Adipose tissue (tissue), 3 donors: ENCODE results near the gene ZSCAN20. TPM values are rescaled to one million over a fixed set of nuclear protein-coding genes. Genes with fewer than 3 reads are reported as not detected.

Source experiments
- H3K27ac ChIP-seq: one replicate; pipeline ENCODE4 v1.5.1; 2013; ENCODE audit warnings: low read depth, low read length
- WGBS, 3 donors: extraction: QIAGEN DNeasy Blood & Tissue Kit; methylation state at CpG; one replicate each; pipeline ENCODE4 v1.1.7; 2013; 5-methylcytosine and 5-hydroxymethylcytosine counted together
- polyA plus RNA-seq, 3 donors: library from polyadenylated mRNA; stranded (reverse); fragments of 200-250 nt; gene quantifications; one replicate each; pipeline ENCODE4 v1.2.3, GENCODE V29; 2013
- donor health status: healthy with polysubstance abuse.
- donor health status: Bipolar disorder and iron deficiency.
- donor health status: healthy.

Gene ZSCAN20
- polyA plus RNA-seq, 3 donors, result 0.52 to 2.0 (median 0.64) TPM

- 73 to 85% (median 81%) methylated on average over 8 of the region's 8 CpGs for WGBS, 3 donors
- no peak overlapping the region for H3K27ac ChIP-seq
These were observed 42.7 kb downstream of the ZSCAN20 start for GRCh38 chr1:33515112-33515511.

DNA sequence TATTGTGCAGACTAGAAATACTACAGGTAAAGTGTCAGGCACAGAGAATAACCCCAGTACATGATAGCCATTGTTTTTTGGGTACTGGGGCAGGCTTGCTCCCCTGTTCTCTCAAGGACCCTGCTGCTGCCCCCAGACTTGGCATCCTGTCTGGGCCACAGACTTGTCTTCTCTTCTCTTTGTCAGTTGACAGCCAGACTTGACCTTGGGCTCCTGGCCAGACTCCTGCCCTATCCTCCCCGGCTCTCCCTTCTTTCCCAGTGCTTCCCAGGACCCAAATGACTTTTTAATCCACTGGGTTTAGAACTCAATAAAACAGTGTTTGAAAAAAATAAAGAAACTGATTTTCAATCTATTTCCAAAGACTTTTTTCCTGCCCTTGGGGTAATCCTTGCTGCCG is 43.2 kb downstream of the ZSCAN20 start:
- WGBS, 3 donors, result 65 to 77% (median 71%) methylated on average over 2 of the region's 2 CpGs
- no peak overlapping the region for H3K27ac ChIP-seq

DNA sequence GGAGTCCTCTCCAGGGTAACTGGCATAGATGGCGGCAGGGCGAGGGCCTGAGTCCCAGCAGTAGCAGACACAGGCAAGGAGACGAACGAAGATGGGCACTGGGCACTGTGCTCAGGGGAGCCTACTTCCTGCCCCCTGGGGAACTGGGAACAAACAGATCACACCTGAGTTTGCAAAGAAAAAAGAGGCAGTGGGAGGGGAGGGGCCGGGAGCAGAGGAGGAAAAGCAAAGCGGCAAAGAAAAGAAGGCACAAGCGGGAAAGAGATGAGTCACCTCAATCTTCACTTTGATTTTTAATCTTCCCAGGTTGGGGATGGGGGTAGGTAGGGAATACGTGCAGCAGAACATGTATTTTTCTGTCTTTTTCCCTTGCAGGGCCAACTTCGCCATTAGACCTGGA is 44.0 kb downstream of the ZSCAN20 start:
- 85 to 91% (median 89%) methylated on average over 9 of the region's 9 CpGs for WGBS, 3 donors
- H3K27ac ChIP-seq, result no peak overlapping the region

DNA sequence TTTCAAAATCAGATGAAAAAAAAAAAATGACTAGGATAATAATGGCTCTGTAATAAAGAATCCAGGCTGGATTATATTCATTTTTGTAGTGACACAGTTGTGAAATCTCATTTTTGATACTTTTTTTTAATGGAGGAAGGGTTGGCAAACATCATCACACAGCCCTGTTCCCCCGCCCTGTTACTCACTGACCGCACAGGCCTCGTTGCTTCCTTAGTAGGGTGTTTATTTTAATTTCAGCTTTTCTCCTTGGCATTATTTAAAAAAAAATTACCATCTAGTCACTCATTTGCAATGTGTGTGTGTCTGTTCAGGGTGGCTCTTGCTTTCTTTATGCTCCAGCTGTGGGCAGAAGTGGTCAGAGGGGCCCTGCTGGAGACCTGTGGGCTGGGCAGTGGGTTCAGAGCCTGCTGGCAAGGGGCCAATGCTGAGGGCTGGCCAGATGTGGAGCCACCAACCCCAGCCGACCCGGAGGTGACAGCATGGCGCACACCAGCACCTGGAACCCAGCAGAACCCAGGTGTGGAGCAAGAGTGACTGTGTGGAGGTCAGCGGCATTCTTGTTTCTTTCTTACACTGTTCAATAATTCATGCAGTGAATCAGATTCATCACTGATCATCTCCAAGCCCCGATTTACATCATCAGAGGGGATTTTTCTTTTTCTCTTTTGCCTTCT is 44.6 kb downstream of the ZSCAN20 start:
- WGBS, 3 donors, result 77 to 89% (median 86%) methylated on average over 8 of the region's 8 CpGs
- H3K27ac ChIP-seq, result no peak overlapping the region

GRCh38 chr1:33517596-33518250 is 45.3 kb downstream of the ZSCAN20 start:
- 79 to 83% (median 80%) methylated on average over 12 of the region's 12 CpGs for WGBS, 3 donors
- H3K27ac ChIP-seq, result no peak overlapping the region

DNA sequence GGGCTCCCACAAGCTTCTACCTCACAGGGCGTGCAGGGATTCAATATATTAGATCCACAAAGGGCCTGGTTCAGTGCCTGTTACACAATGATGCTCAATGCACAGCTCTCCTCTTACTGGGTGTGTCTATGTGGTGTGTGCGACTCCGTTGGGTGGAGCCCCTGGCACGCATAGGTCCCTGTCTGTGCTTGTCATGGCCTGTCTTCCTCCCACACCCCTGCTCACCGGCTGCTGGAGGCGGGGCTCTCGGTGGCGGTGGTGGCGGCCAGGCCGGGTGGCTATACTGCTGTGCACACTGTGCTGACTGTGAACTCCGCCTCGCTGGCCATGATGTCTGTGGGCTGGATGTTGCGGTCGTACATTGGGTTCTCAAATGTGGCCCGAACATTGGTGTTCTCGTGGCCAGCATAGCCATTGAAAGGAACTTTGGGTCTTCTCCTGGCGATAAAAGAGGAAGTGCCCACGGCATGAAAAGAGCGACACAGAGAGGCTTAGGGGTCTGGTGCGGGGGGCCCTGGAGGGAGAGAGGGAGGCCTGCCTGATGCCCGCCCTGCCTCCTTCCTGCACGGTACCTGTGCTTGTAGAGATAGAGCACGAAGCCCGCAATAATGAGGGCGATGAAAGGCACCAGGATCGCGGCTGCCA is 46.9 kb downstream of the ZSCAN20 start:
- 83 to 91% (median 86%) methylated on average over 27 of the region's 27 CpGs for WGBS, 3 donors
- H3K27ac ChIP-seq, result no peak overlapping the region

- WGBS, 3 donors, result 75 to 93% (median 80%) methylated on average over 3 of the region's 3 CpGs
- H3K27ac ChIP-seq, result no peak overlapping the region
These were observed 52.1 kb downstream of the ZSCAN20 start for GRCh38 chr1:33524586-33524985.

- H3K27ac ChIP-seq, result no peak overlapping the region
- 83 to 90% (median 84%) methylated on average over 4 of the region's 4 CpGs for WGBS, 3 donors
These were observed 55.5 kb downstream of the ZSCAN20 start for GRCh38 chr1:33527934-33528333.

DNA sequence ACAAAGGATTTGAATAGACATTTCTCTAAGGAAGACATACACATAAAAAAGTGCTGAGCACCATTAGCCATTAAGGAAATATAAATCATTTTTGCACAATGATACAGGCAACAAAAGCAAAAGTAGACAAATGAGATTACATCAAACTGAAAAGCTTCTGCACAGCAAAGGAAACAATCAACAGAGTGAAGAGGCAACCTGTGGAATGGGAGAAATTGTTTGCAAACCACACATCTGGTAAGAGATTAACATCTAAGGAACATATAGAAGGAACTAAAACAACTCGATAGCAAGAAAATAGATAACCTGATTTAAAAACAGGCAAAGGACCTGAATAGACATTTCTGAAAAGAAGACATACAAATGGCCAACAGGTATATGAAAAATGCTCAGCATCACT is 57.5 kb downstream of the ZSCAN20 start:
- H3K27ac ChIP-seq, result no peak overlapping the region
- 58 to 63% (median 63%) methylated on average over 1 of the region's 1 CpG for WGBS, 3 donors

DNA sequence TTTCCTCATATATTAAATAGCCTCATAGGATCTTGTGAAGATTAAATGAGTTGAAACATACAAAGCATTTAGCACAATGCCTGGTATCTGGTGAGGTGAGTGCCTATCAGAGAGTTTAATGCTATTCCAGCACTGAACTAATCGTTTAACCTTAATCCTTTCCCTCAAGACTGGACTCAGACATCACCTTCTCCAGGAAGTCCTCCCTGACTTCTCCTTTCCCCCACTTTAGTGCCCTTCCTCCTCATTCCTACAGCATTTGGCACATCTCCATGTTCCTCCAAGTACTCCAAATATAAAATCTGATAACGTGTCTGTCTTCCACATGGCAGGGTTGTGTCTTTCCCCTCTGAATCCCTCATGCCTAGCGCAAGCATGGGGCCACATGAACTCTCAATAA is 59.8 kb downstream of the ZSCAN20 start:
- no peak overlapping the region for H3K27ac ChIP-seq
- WGBS, 3 donors, result 69 to 76% (median 71%) methylated on average over 3 of the region's 3 CpGs

GRCh38 chr1:33532936-33533335 is 60.5 kb downstream of the ZSCAN20 start:
- no peak overlapping the region for H3K27ac ChIP-seq
- 89 to 90% (median 90%) methylated on average over 13 of the region's 13 CpGs for WGBS, 3 donors

DNA sequence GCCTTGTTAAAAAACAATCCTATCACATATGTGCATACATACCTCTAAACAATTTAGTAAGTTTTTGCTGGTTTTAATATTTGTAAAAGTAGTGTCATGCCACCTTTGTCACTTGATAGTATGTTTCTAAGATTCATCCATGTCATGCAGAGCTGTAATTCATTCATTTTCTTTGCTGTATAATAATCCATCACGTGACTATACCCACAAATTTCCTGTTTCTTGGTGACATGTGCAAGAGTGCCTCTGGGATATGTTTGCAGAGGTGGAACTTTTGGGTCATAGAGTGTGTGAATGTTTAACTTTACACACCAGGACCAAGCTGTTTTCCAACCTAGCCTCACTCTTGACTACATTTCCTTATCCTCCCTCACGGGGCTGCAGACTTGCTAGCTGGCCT is 62.9 kb downstream of the ZSCAN20 start:
- 75 to 88% (median 78%) methylated on average over 2 of the region's 2 CpGs for WGBS, 3 donors
- H3K27ac ChIP-seq, result no peak overlapping the region

GRCh38 chr1:33537885-33538284 is 65.4 kb downstream of the ZSCAN20 start:
- H3K27ac ChIP-seq, result no peak overlapping the region
- 95 to 96% (median 95%) methylated on average over 5 of the region's 5 CpGs for WGBS, 3 donors

GRCh38 chr1:33541966-33542365 is 69.5 kb downstream of the ZSCAN20 start:
- 89 to 93% (median 91%) methylated on average over 6 of the region's 6 CpGs for WGBS, 3 donors
- H3K27ac ChIP-seq, result no peak overlapping the region

Other genes with a start within 250 kb of the ZSCAN20 start
- 10 to 100 TPM in 2 of 3 donors, 1 to 10 TPM in 1; 7.8 to 17.8 (median 14.4) TPM for gene ZNF362, start 216.2 kb upstream of the ZSCAN20 start, polyA plus RNA-seq
- under 1 TPM in 1 of 3 donors, not detected in 2; 0.25 TPM for gene A3GALT2, start 151.5 kb upstream of the ZSCAN20 start, polyA plus RNA-seq
- gene PHC2, start 41.5 kb upstream of the ZSCAN20 start, polyA plus RNA-seq, result 100 to 1,000 TPM in 2 of 3 donors, 10 to 100 TPM in 1; 44.7 to 150 (median 126) TPM